Osteocyte (in vitro differentiated cells): ENCODE results near the gene CHST11. TPM values are rescaled to one million over a fixed set of nuclear protein-coding genes. Genes with fewer than 3 reads are reported as not detected.

Source experiments
- DNase-seq: peaks from one replicate; pipeline ENCODE4 v3.0.0; 2021; ENCODE audit warnings: mixed read lengths; ENCODE audit not compliant: unreplicated experiment; ENCODE audit errors: extremely low spot score
- H3K27ac Mint-ChIP-seq: one replicate; pipeline ENCODE4 v1.8.0; 2021; ENCODE audit warnings: mild to moderate bottlenecking, mixed read lengths; ENCODE audit not compliant: unreplicated experiment
- H3K27me3 Mint-ChIP-seq: one replicate; pipeline ENCODE4 v1.8.0; 2021; ENCODE audit warnings: mixed read lengths; ENCODE audit not compliant: unreplicated experiment
- H3K36me3 Mint-ChIP-seq: one replicate; pipeline ENCODE4 v1.8.0; 2021; ENCODE audit warnings: mixed read lengths; ENCODE audit not compliant: unreplicated experiment
- H3K4me1 Mint-ChIP-seq: one replicate; pipeline ENCODE4 v1.8.0; 2021; ENCODE audit warnings: mixed read lengths; ENCODE audit not compliant: unreplicated experiment
- H3K4me3 Mint-ChIP-seq: one replicate; pipeline ENCODE4 v1.8.0; 2021; ENCODE audit warnings: mild to moderate bottlenecking, moderate library complexity, mixed read lengths; ENCODE audit not compliant: unreplicated experiment
- H3K9me3 Mint-ChIP-seq: one replicate; pipeline ENCODE4 v1.8.0; 2021; ENCODE audit warnings: mixed read lengths; ENCODE audit not compliant: unreplicated experiment
- CTCF ChIP-seq: fragments of 200-600 bp; sonication (generic); IDR thresholded peaks from 2 replicates; pipeline ENCODE4 v1.5.0; 2021; ENCODE audit warnings: antibody characterized with exemption, mild to moderate bottlenecking, moderate library complexity
- total RNA-seq: library from RNA; stranded (reverse); gene quantifications from 2 replicates; pipeline ENCODE4 v1.2.1, GENCODE V29; 2021

The CHST11 gene
- total RNA-seq, 1 donor from 2014 or later = 7.5 TPM

GRCh38 chr12:104671409-104672095 lies 214.8 kb downstream of the CHST11 start:
- peak; percentile 92 for DNase-seq
- no peaks in the 10 kb centered on the region for H3K9me3 Mint-ChIP-seq

GRCh38 chr12:104672096-104672445 lies 215.3 kb downstream of the CHST11 start:
- H3K4me3 Mint-ChIP-seq = no peak overlapping the region
- H3K27me3 Mint-ChIP-seq = no peaks in the 10 kb centered on the region
- H3K27ac Mint-ChIP-seq = peak overlapping the region; percentile 87
- no peak for TF ChIP-seq CTCF
- H3K9me3 Mint-ChIP-seq = no peaks in the 10 kb centered on the region
- peaks cover 56% of the 10 kb centered on the region for H3K4me1 Mint-ChIP-seq
- H3K36me3 Mint-ChIP-seq = no peaks in the 10 kb centered on the region
- no peak for DNase-seq

More at GRCh38 chr12:104671409-104672095, 214.8 kb downstream of the CHST11 start:
- no peak for TF ChIP-seq CTCF
- H3K36me3 Mint-ChIP-seq = no peaks in the 10 kb centered on the region
- peaks cover 56% of the 10 kb centered on the region for H3K4me1 Mint-ChIP-seq
- no peak overlapping the region for H3K4me3 Mint-ChIP-seq
- no peaks in the 10 kb centered on the region for H3K27me3 Mint-ChIP-seq
- H3K27ac Mint-ChIP-seq = peak overlapping the region; percentile 87

- peak overlapping the region; percentile 30 for H3K4me3 Mint-ChIP-seq
- peak overlapping the region; percentile 87 for H3K27ac Mint-ChIP-seq
- no peaks in the 10 kb centered on the region for H3K9me3 Mint-ChIP-seq
- DNase-seq = no peak
- H3K36me3 Mint-ChIP-seq = no peaks in the 10 kb centered on the region
- H3K27me3 Mint-ChIP-seq = no peaks in the 10 kb centered on the region
- no peak for TF ChIP-seq CTCF
- H3K4me1 Mint-ChIP-seq = peaks cover 56% of the 10 kb centered on the region
Measured at GRCh38 chr12:104672501-104673265, 215.9 kb downstream of the CHST11 start.

GRCh38 chr12:104673294-104673693 lies 216.5 kb downstream of the CHST11 start:
- H3K4me1 Mint-ChIP-seq = peaks cover 55% of the 10 kb centered on the region
- no peaks in the 10 kb centered on the region for H3K9me3 Mint-ChIP-seq
- no peak overlapping the region for H3K27ac Mint-ChIP-seq
- no peak for DNase-seq
- no peaks in the 10 kb centered on the region for H3K36me3 Mint-ChIP-seq
- TF ChIP-seq CTCF = no peak
- no peak overlapping the region for H3K4me3 Mint-ChIP-seq
- no peaks in the 10 kb centered on the region for H3K27me3 Mint-ChIP-seq

GRCh38 chr12:104673696-104674482 lies 217.1 kb downstream of the CHST11 start:
- Mint-ChIP-seq H3K36me3 (no peaks in the 10 kb centered on the region), H3K27me3 (no peaks in the 10 kb centered on the region), H3K27ac (no peak overlapping the region), H3K4me3 (no peak overlapping the region), H3K9me3 (no peaks in the 10 kb centered on the region), H3K4me1 (peaks cover 49% of the 10 kb centered on the region)
- no peak for TF ChIP-seq CTCF
- no peak for DNase-seq
